GM23338 (cell line): ENCODE data around the gene ZNF831. TPM values are rescaled to one million over a fixed set of nuclear protein-coding genes. Genes with fewer than 3 reads are reported as not detected.
A peak's percentile ranks its signal among the peaks of the same experiment; 100 is the strongest.

Experiments used
- ATAC-seq: fragments of 200-7000 bp; cut with Tn5 transposase; 3 replicates; pipeline ENCODE4 v1.9.1; 2020
- DNase-seq: peaks from one replicate; pipeline ENCODE4 v3.0.0-alpha.2; 2015; ENCODE audit warnings: low spot score
- H2AFZ ChIP-seq: fragments of 200-600 bp; sonication (generic); 2 replicates; pipeline ENCODE4 v1.8.0; 2016; ENCODE audit warnings: antibody characterized with exemption, mild to moderate bottlenecking, moderate library complexity
- H3F3A ChIP-seq: fragments of 200-600 bp; sonication (generic); replicated peaks from 2 replicates; pipeline ENCODE4 v1.8.0; 2017; ENCODE audit warnings: antibody characterized with exemption, mixed run types, low read depth
- H3K27ac ChIP-seq: fragments of 200-600 bp; sonication (generic); 2 replicates; pipeline ENCODE4 v1.6.1; 2016; ENCODE audit warnings: low read depth
- H3K27me3 ChIP-seq: fragments of 200-600 bp; sonication (generic); 2 replicates; pipeline ENCODE4 v1.8.0; 2016; ENCODE audit warnings: mild to moderate bottlenecking, mixed run types, moderate library complexity; ENCODE audit not compliant: insufficient read depth
- H3K36me3 ChIP-seq: fragments of 200-600 bp; sonication (generic); 2 replicates; pipeline ENCODE4 v1.8.0; 2016; ENCODE audit warnings: mild to moderate bottlenecking; ENCODE audit not compliant: insufficient read depth
- H3K4me1 ChIP-seq: fragments of 200-600 bp; sonication (generic); 2 replicates; pipeline ENCODE4 v1.8.0; 2016; ENCODE audit warnings: mild to moderate bottlenecking, moderate library complexity; ENCODE audit not compliant: insufficient read depth
- H3K4me2 ChIP-seq: fragments of 200-600 bp; sonication (generic); 2 replicates; pipeline ENCODE4 v1.7.1; 2017; ENCODE audit warnings: mixed run types
- H3K4me3 ChIP-seq: fragments of 200-600 bp; sonication (generic); 2 replicates; pipeline ENCODE4 v1.6.1; 2016; ENCODE audit warnings: mixed run types
- H3K79me2 ChIP-seq: fragments of 200-600 bp; sonication (generic); replicated peaks from 2 replicates; pipeline ENCODE4 v1.8.0; 2017; ENCODE audit warnings: mild to moderate bottlenecking; ENCODE audit not compliant: insufficient read depth
- H3K9me2 ChIP-seq: fragments of 200-600 bp; sonication (generic); 2 replicates; pipeline ENCODE4 v1.8.0; 2017; ENCODE audit not compliant: insufficient read depth
- H4K20me1 ChIP-seq: fragments of 200-600 bp; sonication (generic); replicated peaks from 2 replicates; pipeline ENCODE4 v1.8.0; 2017; ENCODE audit warnings: mild to moderate bottlenecking; ENCODE audit not compliant: insufficient read depth
- H3K27ac Mint-ChIP-seq: 2 replicates; pipeline ENCODE4 v1.8.0; 2020; ENCODE audit warnings: inconsistent platforms, mild to moderate bottlenecking, moderate library complexity, mixed read lengths
- H3K27me3 Mint-ChIP-seq: 3 replicates; pipeline ENCODE4 v1.8.0; 2022; ENCODE audit warnings: low read depth, mild to moderate bottlenecking, moderate library complexity, mixed read lengths, inconsistent platforms; ENCODE audit not compliant: insufficient read depth, poor library complexity
- H3K36me3 Mint-ChIP-seq: 3 replicates; pipeline ENCODE4 v1.8.0; 2021; ENCODE audit warnings: low read depth, mild to moderate bottlenecking, inconsistent platforms, moderate library complexity, mixed read lengths
- H3K4me1 Mint-ChIP-seq: 3 replicates; pipeline ENCODE4 v1.8.0; 2020; ENCODE audit warnings: mild to moderate bottlenecking, inconsistent platforms, mixed read lengths
- H3K4me3 Mint-ChIP-seq: 3 replicates; pipeline ENCODE4 v1.8.0; 2021; ENCODE audit warnings: moderate library complexity, mild to moderate bottlenecking, inconsistent platforms, mixed read lengths
- H3K9me3 Mint-ChIP-seq: 3 replicates; pipeline ENCODE4 v1.8.0; 2020; ENCODE audit warnings: moderate library complexity, mild to moderate bottlenecking, inconsistent platforms, mixed read lengths
- CREB1 ChIP-seq: fragments of 250-450 bp; sonication (Bioruptor Pico); IDR thresholded peaks from 2 replicates; pipeline ENCODE4 v1.5.0; 2020; ENCODE audit warnings: low read depth, mild to moderate bottlenecking, moderate library complexity
- EZH2 ChIP-seq: fragments of 200-600 bp; sonication (generic); IDR thresholded peaks from one replicate; pipeline ENCODE4 v1.8.0; 2017; ENCODE audit warnings: antibody characterized with exemption, mild to moderate bottlenecking, low read depth; ENCODE audit not compliant: unreplicated experiment
- EZH2phosphoT487 ChIP-seq: fragments of 200-600 bp; sonication (generic); IDR thresholded peaks from one replicate; pipeline ENCODE4 v1.8.1; 2018; ENCODE audit warnings: antibody characterized with exemption; ENCODE audit not compliant: unreplicated experiment
- JUNB ChIP-seq: IDR thresholded peaks from one replicate; pipeline ENCODE4 v1.6.1; 2016; ENCODE audit warnings: antibody characterized with exemption; ENCODE audit not compliant: unreplicated experiment
- NANOG ChIP-seq: IDR thresholded peaks from 2 replicates; pipeline ENCODE4 v1.6.1; 2016; ENCODE audit warnings: antibody characterized with exemption, borderline replicate concordance
- POLR2AphosphoS5 ChIP-seq: IDR thresholded peaks from 2 replicates; pipeline ENCODE4 v1.6.1; 2016; ENCODE audit warnings: antibody characterized with exemption, low read depth
- STAT1 ChIP-seq: IDR thresholded peaks from one replicate; pipeline ENCODE4 v1.6.1; 2016; ENCODE audit warnings: antibody characterized with exemption; ENCODE audit not compliant: unreplicated experiment
- ZNF114 ChIP-seq: fragments of 250-450 bp; sonication (Bioruptor Pico); IDR thresholded peaks from 2 replicates; pipeline ENCODE4 v1.5.0; 2020; ENCODE audit warnings: mild to moderate bottlenecking, moderate library complexity
- ZNF331 ChIP-seq: fragments of 250-450 bp; sonication (Bioruptor Pico); IDR thresholded peaks from 2 replicates; pipeline ENCODE4 v1.5.0; 2020; ENCODE audit warnings: low read depth, mild to moderate bottlenecking, moderate library complexity
- polyA plus RNA-seq: library from polyadenylated mRNA; unstranded; fragments of >200 nt; fragmentation: Nextera tagmentation; extraction: Ambion mirVana; gene quantifications from 2 replicates; pipeline ENCODE4 v1.2.1, GENCODE V29; 2016
- total RNA-seq: library from RNA; depleted of rRNA; stranded (reverse); fragments of >200 nt; shearing (Covaris generic); gene quantifications from 2 replicates; pipeline ENCODE4 v1.2.3, GENCODE V29; 2014
- TF ChIP-seq, protein P1 (sequence below): IDR thresholded peaks from 2 replicates; pipeline ENCODE4 v1.6.1; 2016; ENCODE audit warnings: antibody characterized with exemption
- TF ChIP-seq, protein P2 (sequence below), 2 experiments: fragments of 200-600 bp in 1 of 2; sonication (generic) in 1 of 2; conservative IDR thresholded peaks; 2 replicates each; pipeline versions ENCODE4 v1.5.1 to v1.6.1; 2016 to 2017; ENCODE audit warnings: antibody characterized with exemption in 2 of 2, low read depth in 2 of 2, mild to moderate bottlenecking in 2 of 2, moderate library complexity in 1 of 2
- TF ChIP-seq, protein P3 (sequence below): fragments of 250-450 bp; sonication (Bioruptor Pico); IDR thresholded peaks from 2 replicates; pipeline ENCODE4 v1.5.0; 2020; ENCODE audit warnings: mild to moderate bottlenecking, moderate library complexity
- TF ChIP-seq, protein P4 (sequence below): IDR thresholded peaks from one replicate; pipeline ENCODE4 v1.6.1; 2018; ENCODE audit warnings: antibody characterized with exemption; ENCODE audit not compliant: unreplicated experiment

The ZNF831 gene
- total and polyA plus RNA-seq, 2 experiments from 2014 or later: not detected

DNA sequence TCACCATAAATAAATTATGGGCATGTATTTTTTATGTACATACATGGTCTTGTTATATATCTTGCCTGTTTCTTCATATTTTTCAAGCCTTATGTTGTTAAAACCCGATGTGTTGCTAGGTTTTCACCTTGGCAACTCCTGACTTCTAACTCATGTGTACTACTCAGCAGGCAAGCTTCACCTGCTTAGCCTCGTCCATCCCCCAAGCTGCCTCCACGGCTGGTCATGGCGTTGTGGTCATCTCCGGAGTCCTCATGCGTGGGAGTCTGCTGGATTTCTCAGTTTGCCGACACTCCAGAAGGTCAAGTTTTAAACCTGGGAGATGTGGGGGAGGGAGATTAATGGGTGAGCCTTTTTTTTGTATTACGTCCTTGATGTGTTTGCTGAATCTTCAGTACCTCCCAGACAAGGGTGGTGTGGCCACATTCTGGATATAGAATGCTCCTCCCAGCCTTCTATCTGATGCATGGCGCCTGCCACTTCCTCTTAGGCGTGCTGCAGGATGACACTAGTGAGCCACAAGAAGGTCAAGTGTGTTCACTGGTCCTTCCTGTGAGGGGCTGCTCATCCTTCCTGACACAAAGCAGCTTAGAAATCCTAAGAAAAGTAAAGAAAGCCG lies 110.2 kb downstream of the ZNF831 start:
- peaks cover 14% of the 10 kb centered on the region for H3K4me1 Mint-ChIP-seq
- no peaks in the 10 kb centered on the region for H3K79me2 ChIP-seq
- H2AFZ ChIP-seq: 0 out of 2 replicates have a peak overlapping the region, but pooled peaks have one; percentile 56
- DNase-seq (no peak), ATAC-seq (no peak)
- no peak overlapping the region for H3K4me2 ChIP-seq
- H3K36me3 ChIP-seq: no peaks in the 10 kb centered on the region
- H3K4me1 ChIP-seq: peaks cover 10% of the 10 kb centered on the region
- no peak overlapping the region for H3K27ac Mint-ChIP-seq
- H3F3A ChIP-seq: no peaks in the 10 kb centered on the region
- no peaks in the 10 kb centered on the region for H3K9me2 ChIP-seq
- no peak overlapping the region for H3K4me3 ChIP-seq
- no peak overlapping the region for H3K4me3 Mint-ChIP-seq
- TF ChIP-seq JUNB: no peak
- TF ChIP-seq STAT1: no peak
- TF ChIP-seq, protein P1, sequence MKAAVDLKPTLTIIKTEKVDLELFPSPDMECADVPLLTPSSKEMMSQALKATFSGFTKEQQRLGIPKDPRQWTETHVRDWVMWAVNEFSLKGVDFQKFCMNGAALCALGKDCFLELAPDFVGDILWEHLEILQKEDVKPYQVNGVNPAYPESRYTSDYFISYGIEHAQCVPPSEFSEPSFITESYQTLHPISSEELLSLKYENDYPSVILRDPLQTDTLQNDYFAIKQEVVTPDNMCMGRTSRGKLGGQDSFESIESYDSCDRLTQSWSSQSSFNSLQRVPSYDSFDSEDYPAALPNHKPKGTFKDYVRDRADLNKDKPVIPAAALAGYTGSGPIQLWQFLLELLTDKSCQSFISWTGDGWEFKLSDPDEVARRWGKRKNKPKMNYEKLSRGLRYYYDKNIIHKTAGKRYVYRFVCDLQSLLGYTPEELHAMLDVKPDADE: no peak
- TF ChIP-seq CREB1 (CRISPR knock-in tag): no peak
- TF ChIP-seq, protein P2, sequence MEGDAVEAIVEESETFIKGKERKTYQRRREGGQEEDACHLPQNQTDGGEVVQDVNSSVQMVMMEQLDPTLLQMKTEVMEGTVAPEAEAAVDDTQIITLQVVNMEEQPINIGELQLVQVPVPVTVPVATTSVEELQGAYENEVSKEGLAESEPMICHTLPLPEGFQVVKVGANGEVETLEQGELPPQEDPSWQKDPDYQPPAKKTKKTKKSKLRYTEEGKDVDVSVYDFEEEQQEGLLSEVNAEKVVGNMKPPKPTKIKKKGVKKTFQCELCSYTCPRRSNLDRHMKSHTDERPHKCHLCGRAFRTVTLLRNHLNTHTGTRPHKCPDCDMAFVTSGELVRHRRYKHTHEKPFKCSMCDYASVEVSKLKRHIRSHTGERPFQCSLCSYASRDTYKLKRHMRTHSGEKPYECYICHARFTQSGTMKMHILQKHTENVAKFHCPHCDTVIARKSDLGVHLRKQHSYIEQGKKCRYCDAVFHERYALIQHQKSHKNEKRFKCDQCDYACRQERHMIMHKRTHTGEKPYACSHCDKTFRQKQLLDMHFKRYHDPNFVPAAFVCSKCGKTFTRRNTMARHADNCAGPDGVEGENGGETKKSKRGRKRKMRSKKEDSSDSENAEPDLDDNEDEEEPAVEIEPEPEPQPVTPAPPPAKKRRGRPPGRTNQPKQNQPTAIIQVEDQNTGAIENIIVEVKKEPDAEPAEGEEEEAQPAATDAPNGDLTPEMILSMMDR (conservative IDR thresholded peaks at IDR 0.05; ENCODE audit: low read depth in 2 of 2): no peak
- no peak for TF ChIP-seq NANOG
- TF ChIP-seq ZNF114 (CRISPR knock-in tag): no peak
- no peak for TF ChIP-seq POLR2AphosphoS5
- TF ChIP-seq, protein P3, sequence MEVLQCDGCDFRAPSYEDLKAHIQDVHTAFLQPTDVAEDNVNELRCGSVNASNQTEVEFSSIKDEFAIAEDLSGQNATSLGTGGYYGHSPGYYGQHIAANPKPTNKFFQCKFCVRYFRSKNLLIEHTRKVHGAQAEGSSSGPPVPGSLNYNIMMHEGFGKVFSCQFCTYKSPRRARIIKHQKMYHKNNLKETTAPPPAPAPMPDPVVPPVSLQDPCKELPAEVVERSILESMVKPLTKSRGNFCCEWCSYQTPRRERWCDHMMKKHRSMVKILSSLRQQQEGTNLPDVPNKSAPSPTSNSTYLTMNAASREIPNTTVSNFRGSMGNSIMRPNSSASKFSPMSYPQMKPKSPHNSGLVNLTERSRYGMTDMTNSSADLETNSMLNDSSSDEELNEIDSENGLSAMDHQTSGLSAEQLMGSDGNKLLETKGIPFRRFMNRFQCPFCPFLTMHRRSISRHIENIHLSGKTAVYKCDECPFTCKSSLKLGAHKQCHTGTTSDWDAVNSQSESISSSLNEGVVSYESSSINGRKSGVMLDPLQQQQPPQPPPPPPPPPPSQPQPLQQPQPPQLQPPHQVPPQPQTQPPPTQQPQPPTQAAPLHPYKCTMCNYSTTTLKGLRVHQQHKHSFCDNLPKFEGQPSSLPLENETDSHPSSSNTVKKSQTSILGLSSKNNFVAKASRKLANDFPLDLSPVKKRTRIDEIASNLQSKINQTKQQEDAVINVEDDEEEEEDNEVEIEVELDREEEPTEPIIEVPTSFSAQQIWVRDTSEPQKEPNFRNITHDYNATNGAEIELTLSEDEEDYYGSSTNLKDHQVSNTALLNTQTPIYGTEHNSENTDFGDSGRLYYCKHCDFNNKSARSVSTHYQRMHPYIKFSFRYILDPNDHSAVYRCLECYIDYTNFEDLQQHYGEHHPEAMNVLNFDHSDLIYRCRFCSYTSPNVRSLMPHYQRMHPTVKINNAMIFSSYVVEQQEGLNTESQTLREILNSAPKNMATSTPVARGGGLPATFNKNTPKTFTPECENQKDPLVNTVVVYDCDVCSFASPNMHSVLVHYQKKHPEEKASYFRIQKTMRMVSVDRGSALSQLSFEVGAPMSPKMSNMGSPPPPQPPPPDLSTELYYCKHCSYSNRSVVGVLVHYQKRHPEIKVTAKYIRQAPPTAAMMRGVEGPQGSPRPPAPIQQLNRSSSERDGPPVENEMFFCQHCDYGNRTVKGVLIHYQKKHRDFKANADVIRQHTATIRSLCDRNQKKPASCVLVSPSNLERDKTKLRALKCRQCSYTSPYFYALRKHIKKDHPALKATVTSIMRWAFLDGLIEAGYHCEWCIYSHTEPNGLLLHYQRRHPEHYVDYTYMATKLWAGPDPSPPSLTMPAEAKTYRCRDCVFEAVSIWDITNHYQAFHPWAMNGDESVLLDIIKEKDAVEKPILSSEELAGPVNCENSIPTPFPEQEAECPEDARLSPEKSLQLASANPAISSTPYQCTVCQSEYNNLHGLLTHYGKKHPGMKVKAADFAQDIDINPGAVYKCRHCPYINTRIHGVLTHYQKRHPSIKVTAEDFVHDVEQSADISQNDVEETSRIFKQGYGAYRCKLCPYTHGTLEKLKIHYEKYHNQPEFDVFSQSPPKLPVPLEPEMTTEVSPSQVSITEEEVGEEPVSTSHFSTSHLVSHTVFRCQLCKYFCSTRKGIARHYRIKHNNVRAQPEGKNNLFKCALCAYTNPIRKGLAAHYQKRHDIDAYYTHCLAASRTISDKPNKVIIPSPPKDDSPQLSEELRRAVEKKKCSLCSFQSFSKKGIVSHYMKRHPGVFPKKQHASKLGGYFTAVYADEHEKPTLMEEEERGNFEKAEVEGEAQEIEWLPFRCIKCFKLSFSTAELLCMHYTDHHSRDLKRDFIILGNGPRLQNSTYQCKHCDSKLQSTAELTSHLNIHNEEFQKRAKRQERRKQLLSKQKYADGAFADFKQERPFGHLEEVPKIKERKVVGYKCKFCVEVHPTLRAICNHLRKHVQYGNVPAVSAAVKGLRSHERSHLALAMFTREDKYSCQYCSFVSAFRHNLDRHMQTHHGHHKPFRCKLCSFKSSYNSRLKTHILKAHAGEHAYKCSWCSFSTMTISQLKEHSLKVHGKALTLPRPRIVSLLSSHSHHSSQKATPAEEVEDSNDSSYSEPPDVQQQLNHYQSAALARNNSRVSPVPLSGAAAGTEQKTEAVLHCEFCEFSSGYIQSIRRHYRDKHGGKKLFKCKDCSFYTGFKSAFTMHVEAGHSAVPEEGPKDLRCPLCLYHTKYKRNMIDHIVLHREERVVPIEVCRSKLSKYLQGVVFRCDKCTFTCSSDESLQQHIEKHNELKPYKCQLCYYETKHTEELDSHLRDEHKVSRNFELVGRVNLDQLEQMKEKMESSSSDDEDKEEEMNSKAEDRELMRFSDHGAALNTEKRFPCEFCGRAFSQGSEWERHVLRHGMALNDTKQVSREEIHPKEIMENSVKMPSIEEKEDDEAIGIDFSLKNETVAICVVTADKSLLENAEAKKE (CRISPR knock-in tag): no peak
- TF ChIP-seq, protein P4, sequence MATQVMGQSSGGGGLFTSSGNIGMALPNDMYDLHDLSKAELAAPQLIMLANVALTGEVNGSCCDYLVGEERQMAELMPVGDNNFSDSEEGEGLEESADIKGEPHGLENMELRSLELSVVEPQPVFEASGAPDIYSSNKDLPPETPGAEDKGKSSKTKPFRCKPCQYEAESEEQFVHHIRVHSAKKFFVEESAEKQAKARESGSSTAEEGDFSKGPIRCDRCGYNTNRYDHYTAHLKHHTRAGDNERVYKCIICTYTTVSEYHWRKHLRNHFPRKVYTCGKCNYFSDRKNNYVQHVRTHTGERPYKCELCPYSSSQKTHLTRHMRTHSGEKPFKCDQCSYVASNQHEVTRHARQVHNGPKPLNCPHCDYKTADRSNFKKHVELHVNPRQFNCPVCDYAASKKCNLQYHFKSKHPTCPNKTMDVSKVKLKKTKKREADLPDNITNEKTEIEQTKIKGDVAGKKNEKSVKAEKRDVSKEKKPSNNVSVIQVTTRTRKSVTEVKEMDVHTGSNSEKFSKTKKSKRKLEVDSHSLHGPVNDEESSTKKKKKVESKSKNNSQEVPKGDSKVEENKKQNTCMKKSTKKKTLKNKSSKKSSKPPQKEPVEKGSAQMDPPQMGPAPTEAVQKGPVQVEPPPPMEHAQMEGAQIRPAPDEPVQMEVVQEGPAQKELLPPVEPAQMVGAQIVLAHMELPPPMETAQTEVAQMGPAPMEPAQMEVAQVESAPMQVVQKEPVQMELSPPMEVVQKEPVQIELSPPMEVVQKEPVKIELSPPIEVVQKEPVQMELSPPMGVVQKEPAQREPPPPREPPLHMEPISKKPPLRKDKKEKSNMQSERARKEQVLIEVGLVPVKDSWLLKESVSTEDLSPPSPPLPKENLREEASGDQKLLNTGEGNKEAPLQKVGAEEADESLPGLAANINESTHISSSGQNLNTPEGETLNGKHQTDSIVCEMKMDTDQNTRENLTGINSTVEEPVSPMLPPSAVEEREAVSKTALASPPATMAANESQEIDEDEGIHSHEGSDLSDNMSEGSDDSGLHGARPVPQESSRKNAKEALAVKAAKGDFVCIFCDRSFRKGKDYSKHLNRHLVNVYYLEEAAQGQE: no peak
- no peak for TF ChIP-seq EZH2
- TF ChIP-seq EZH2phosphoT487: no peak
- TF ChIP-seq ZNF331: no peak
- H3K27me3 Mint-ChIP-seq: peaks cover 6% of the 10 kb centered on the region
- H3K27me3 ChIP-seq: no peaks in the 10 kb centered on the region
- no peaks in the 10 kb centered on the region for H3K9me3 Mint-ChIP-seq
- no peak overlapping the region for H3K27ac ChIP-seq
- H3K36me3 Mint-ChIP-seq: no peaks in the 10 kb centered on the region
- no peaks in the 10 kb centered on the region for H4K20me1 ChIP-seq
